ENCODE measurements around the gene NRG2.

NRG2 gene

GRCh38 chr5:139872052-139872766, 170.9 kb downstream of the NRG2 start:
- no peaks in the 10 kb centered on the region for H3K4me1 ChIP-seq (ENCODE audit: control insufficient read depth, low read length)
- TF ChIP-seq, protein P1, sequence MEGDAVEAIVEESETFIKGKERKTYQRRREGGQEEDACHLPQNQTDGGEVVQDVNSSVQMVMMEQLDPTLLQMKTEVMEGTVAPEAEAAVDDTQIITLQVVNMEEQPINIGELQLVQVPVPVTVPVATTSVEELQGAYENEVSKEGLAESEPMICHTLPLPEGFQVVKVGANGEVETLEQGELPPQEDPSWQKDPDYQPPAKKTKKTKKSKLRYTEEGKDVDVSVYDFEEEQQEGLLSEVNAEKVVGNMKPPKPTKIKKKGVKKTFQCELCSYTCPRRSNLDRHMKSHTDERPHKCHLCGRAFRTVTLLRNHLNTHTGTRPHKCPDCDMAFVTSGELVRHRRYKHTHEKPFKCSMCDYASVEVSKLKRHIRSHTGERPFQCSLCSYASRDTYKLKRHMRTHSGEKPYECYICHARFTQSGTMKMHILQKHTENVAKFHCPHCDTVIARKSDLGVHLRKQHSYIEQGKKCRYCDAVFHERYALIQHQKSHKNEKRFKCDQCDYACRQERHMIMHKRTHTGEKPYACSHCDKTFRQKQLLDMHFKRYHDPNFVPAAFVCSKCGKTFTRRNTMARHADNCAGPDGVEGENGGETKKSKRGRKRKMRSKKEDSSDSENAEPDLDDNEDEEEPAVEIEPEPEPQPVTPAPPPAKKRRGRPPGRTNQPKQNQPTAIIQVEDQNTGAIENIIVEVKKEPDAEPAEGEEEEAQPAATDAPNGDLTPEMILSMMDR (IDR thresholded peaks at IDR 0.05; ENCODE audit: low read depth, low read length, poor library complexity, severe bottlenecking): peak; percentile 34
- no peak for TF ChIP-seq EZH2phosphoT487 (IDR thresholded peaks at IDR 0.05; ENCODE audit: borderline replicate concordance, low read length)
- peaks cover 9% of the 10 kb centered on the region for H3K27me3 ChIP-seq (ENCODE audit: control insufficient read depth, low read length)
- no peak overlapping the region for H3K4me3 ChIP-seq (ENCODE audit: low read length)
- H4K20me1 ChIP-seq (ENCODE audit: control insufficient read depth, insufficient read depth, low read depth, low read length): no peaks in the 10 kb centered on the region
- no peak overlapping the region for H3K4me2 ChIP-seq (ENCODE audit: low read length)
- H3F3A ChIP-seq (ENCODE audit: control insufficient read depth, insufficient read depth): no peaks in the 10 kb centered on the region
- no peak overlapping the region for H3K27ac ChIP-seq (ENCODE audit: low read depth, low read length)
- H3K9me2 ChIP-seq (replicated peaks; ENCODE audit: control insufficient read depth, low read length): no peaks in the 10 kb centered on the region
- no peaks in the 10 kb centered on the region; the same call in 1 of the 2 replicates for H3K9me3 ChIP-seq (ENCODE audit: control insufficient read depth, insufficient read depth, low read length)
- no peaks in the 10 kb centered on the region for H3K79me2 ChIP-seq (ENCODE audit: control insufficient read depth, low read length)
- H3K36me3 ChIP-seq (ENCODE audit: control insufficient read depth, low read length): no peaks in the 10 kb centered on the region

DNA sequence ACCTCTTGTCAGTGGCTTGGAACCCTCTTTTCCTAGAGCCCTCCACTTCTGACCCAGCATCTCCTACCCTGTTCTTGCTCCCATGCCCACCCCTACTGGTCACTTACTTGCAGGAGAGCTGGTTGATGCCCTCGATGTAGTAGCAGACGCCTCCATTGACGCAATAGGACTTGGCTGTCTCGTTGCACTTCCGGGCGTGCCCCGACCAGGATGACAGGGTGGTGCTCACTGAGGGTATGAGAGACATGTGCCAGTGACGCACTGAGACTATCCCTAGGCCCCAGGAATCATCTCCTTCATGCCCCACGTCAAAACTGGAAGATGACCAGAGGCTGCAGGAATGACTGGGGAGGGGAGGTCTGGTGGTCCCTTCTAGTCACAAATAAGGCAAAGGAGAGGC, 171.5 kb downstream of the NRG2 start:
- H3K4me2 ChIP-seq (ENCODE audit: low read length): no peak overlapping the region
- H3K79me2 ChIP-seq (ENCODE audit: control insufficient read depth, low read length): no peaks in the 10 kb centered on the region
- H3K9me2 ChIP-seq (replicated peaks; ENCODE audit: control insufficient read depth, low read length): no peaks in the 10 kb centered on the region
- no peaks in the 10 kb centered on the region for H3K4me1 ChIP-seq (ENCODE audit: control insufficient read depth, low read length)
- H3F3A ChIP-seq (ENCODE audit: control insufficient read depth, insufficient read depth): no peaks in the 10 kb centered on the region
- H3K27ac ChIP-seq (ENCODE audit: low read depth, low read length): no peak overlapping the region
- no peaks in the 10 kb centered on the region; the same call in 1 of the 2 replicates for H3K9me3 ChIP-seq (ENCODE audit: control insufficient read depth, insufficient read depth, low read length)
- no peaks in the 10 kb centered on the region for H4K20me1 ChIP-seq (ENCODE audit: control insufficient read depth, insufficient read depth, low read depth, low read length)
- no peak overlapping the region for H3K4me3 ChIP-seq (ENCODE audit: low read length)
- no peaks in the 10 kb centered on the region for H3K36me3 ChIP-seq (ENCODE audit: control insufficient read depth, low read length)
- H3K27me3 ChIP-seq (ENCODE audit: control insufficient read depth, low read length): peaks cover 12% of the 10 kb centered on the region
- TF ChIP-seq, protein P1 (IDR thresholded peaks at IDR 0.05; ENCODE audit: low read depth, low read length, poor library complexity, severe bottlenecking): no peak
- TF ChIP-seq EZH2phosphoT487 (IDR thresholded peaks at IDR 0.05; ENCODE audit: borderline replicate concordance, low read length): no peak

GRCh38 chr5:139870677-139871076, 172.4 kb downstream of the NRG2 start:
- H3K4me2 ChIP-seq (ENCODE audit: low read length): no peak overlapping the region
- no peak for TF ChIP-seq EZH2phosphoT487 (IDR thresholded peaks at IDR 0.05; ENCODE audit: borderline replicate concordance, low read length)
- TF ChIP-seq, protein P1 (IDR thresholded peaks at IDR 0.05; ENCODE audit: low read depth, low read length, poor library complexity, severe bottlenecking): no peak
- no peaks in the 10 kb centered on the region; the same call in 1 of the 2 replicates for H3K9me3 ChIP-seq (ENCODE audit: control insufficient read depth, insufficient read depth, low read length)
- no peaks in the 10 kb centered on the region for H3K4me1 ChIP-seq (ENCODE audit: control insufficient read depth, low read length)
- H3K79me2 ChIP-seq (ENCODE audit: control insufficient read depth, low read length): no peaks in the 10 kb centered on the region
- H3K36me3 ChIP-seq (ENCODE audit: control insufficient read depth, low read length): no peaks in the 10 kb centered on the region
- no peaks in the 10 kb centered on the region for H4K20me1 ChIP-seq (ENCODE audit: control insufficient read depth, insufficient read depth, low read depth, low read length)
- no peaks in the 10 kb centered on the region for H3F3A ChIP-seq (ENCODE audit: control insufficient read depth, insufficient read depth)
- no peak overlapping the region for H3K27ac ChIP-seq (ENCODE audit: low read depth, low read length)
- H3K4me3 ChIP-seq (ENCODE audit: low read length): no peak overlapping the region
- H3K9me2 ChIP-seq (replicated peaks; ENCODE audit: control insufficient read depth, low read length): no peaks in the 10 kb centered on the region
- H3K27me3 ChIP-seq (ENCODE audit: control insufficient read depth, low read length): peaks cover 19% of the 10 kb centered on the region
